GM19351 (cell line): ENCODE data around the gene CLDN15.
"Not testable (repeated sequence)": the region's sequence is repeated elsewhere in the genome, so short reads cannot be mapped to it uniquely, and the experiment has no call there.

ENCODE experiments used
- ATAC-seq: cut with Tn5 transposase; IDR thresholded peaks from one replicate; pipeline ENCODE4 v1.9.1; 2021; ENCODE audit warnings: mild to moderate bottlenecking, moderate library complexity; ENCODE audit not compliant: unreplicated experiment

The CLDN15 gene

DNA sequence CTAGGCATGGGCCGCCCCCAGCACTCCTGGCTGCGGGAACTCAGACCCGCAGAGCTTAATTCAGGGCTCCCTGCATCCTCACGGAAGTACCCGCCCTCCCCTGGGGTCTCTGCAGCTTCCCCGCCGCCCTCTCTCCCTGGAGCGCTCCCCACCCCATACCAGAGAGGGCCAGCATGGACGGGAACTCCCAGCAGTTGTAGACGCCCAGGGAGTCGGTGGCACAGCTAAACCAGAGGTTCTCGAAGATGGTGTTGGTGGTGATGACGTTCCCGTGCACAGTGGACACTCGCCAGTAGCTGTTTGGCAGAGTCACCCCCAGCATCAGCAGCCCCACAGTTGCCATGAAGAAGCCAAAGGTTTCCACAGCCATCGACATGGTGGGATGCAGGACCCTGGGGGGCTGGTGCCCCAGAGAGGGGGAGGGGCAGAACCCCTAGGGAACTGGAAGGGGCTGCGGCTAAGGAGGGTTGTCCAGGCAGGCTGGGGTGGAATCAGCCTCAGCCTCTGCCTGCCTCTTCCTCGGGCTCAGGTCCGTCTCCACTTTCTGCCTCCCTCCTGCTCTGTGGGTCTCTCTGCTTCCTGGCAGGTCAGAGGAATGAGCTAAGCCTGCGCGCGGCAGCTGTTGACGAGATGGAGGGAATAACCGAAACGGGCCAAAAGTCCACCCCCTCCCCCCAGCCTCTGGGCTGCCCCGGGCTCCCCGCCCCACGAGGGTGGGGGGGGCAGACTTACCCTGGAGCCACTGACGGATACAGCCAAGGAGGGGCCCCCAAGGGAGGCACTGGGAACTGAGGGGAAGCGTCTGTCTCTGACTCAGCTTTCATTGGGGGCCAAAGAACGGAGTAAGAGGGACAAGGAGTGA lies at the start of gene CLDN15:
CLDN15 (minus strand) TSS at position 597 of the 862 bp plus-strand sequence; CDS start at position 376, 221 bp downstream.
- ATAC-seq: no peak

DNA sequence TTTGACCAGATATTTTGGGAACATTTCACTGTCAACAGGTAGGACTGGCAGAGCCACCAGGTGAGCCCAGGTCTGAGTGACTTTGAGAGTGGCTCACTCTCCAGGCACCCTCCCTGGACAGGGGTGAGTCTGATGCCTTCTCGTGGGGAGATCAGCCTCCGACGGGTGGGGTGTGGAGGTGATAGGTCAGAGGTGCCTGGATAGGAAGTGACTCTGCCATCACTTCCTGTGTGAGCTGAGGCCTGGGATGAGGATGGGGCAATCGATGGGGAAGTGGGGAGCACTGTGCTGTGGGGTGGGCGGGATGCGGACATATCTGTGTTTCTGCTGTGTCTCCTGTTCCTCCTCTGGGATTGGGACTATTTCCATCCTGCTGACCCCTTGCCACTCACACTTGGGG lies 49.4 kb upstream of the CLDN15 start:
- no peak for ATAC-seq

- ATAC-seq: not testable (repeated sequence)
These were observed 48.3 kb upstream of the CLDN15 start for GRCh38 chr7:101285880-101286279.

GRCh38 chr7:101285171-101285570 lies 47.6 kb upstream of the CLDN15 start:
- ATAC-seq: no peak

GRCh38 chr7:101280912-101281311 lies 43.3 kb upstream of the CLDN15 start:
- ATAC-seq: not testable (repeated sequence)

GRCh38 chr7:101278461-101279292 lies 41.1 kb upstream of the CLDN15 start:
- ATAC-seq: no peak

GRCh38 chr7:101277155-101277554 lies 39.6 kb upstream of the CLDN15 start:
- ATAC-seq: no peak

DNA sequence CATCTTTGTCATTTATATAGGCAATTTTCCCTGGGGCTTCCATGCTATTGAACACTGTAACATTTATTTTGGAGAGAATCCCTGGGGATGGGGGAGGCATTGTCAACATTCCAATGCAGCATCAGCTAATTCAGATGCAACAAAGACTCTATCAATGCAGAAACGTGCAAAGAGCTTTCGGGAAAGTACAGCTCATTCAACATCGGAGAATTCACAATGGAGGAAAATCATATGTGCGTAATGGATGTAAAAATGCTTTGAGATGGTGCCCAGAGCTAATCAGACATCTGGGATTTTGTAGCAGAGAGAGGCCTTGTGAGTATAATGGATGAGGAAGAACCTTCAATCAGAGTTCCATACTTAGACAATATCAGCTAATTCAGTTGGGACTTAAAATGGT lies 35.6 kb upstream of the CLDN15 start:
- ATAC-seq: no peak

GRCh38 chr7:101271021-101271420 lies 33.4 kb upstream of the CLDN15 start:
- ATAC-seq: no peak

DNA sequence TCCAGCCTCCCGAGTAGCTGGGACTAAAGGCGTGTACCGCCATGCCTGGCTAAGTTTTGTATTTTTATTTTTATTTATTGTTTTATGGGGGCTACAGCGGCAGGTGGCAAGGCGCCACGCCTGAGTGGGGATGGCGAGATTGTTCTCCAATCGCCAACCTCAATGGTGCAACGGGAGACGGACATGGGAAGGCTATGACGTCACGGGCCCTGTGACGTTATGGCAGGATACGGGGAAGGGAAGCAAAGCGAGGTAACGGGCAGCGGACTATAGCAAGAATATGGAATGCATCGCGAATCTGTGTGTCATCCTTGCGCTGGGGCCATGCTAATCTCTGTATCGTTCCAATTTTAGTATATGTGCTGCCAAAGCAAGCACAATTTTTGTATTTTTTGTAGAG lies 32.1 kb upstream of the CLDN15 start:
- no peak for ATAC-seq

DNA sequence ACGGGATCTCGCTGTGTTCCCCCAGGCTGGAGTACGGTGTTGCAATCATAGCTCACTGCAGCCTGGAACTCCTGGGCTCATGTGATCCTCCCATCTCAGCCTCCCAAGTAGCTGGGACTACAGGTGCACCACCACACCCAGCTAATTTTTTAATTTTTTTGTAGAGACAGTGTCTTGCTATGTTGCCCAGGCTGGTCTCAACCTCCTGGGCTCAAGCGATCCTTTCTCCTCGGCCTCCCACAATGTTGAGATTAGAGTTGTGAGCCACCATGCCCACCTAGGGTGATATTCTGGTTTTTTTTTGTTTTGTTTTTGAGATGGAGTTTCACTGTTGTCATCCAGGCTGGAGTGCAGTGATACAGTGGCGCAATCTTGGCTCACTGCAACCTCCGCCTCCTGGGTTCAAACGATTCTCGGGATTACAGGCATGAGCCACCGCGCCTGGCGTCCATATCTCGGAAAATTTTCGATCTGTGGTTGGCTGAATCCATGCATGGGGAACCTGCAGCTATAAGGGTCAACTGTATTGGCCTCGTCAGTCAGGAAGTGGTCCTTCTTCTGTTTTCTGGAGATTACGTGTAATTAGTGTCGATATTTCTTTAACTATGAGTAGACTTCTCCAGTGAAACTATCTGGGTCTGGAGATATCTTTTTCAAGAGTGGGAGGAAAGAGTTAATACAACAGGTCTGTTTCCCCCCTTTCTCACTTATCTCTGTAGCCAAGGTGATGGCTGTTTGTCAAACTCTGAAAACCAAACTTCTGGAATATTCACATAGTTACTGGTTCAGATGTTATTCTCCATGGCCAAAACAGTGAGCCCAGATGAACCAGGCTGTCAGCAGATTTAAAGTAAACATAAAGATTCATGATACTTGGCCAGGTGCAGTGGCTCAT lies 28.3 kb upstream of the CLDN15 start:
- ATAC-seq: no peak

GRCh38 chr7:101264102-101264706 lies 26.6 kb upstream of the CLDN15 start:
- not testable (repeated sequence) for ATAC-seq

DNA sequence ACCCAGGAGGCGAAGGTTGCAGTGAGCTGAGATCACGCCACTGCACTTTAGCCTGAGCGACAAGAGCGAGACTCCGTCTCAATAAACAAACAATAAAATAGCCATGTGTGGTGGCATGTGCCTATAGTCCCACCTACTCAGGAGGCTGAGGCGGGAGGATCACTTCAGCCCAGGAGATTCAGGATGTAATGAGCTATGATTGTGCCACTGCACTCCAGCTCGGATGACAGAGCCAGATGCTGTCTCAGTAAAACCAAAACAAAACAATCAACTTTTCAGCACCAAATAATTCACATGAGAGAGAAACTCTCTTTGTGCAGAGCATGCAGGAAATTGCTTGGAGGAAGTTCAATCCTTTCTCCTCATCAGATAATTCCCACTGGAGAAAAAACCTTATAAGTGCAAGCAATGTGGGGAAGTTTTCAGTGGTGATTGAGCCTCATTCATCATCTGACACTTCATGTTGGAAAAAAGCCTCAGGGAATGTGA lies 20.7 kb upstream of the CLDN15 start:
- ATAC-seq: no peak

- ATAC-seq: no peak
These were observed 18.2 kb upstream of the CLDN15 start for GRCh38 chr7:101255796-101256195.

DNA sequence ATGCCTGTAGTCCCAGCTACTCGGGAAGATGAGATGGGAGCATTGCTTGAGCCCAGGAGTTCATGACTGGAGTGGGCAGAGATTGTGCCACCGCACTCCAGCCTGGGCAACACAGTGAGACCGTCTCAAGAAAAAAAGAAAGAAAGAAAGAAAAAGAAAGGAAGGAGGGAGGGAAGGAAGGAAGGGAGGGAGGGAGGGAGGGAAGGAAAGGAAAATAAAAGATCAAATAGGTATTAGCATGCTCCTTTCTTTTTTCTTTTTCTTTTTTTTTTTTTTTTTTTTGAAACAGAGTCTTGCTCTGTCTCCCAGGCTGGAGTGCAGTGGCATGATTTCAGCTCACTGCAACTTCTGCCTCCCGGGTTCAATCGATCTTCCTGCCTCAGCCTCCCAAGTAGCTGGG lies 15.6 kb upstream of the CLDN15 start:
- not testable (repeated sequence) for ATAC-seq

GRCh38 chr7:101251871-101252659 lies 14.5 kb upstream of the CLDN15 start:
- peak; percentile 93 for ATAC-seq

GRCh38 chr7:101250324-101250723 lies 12.7 kb upstream of the CLDN15 start:
- peak; percentile 42 for ATAC-seq

DNA sequence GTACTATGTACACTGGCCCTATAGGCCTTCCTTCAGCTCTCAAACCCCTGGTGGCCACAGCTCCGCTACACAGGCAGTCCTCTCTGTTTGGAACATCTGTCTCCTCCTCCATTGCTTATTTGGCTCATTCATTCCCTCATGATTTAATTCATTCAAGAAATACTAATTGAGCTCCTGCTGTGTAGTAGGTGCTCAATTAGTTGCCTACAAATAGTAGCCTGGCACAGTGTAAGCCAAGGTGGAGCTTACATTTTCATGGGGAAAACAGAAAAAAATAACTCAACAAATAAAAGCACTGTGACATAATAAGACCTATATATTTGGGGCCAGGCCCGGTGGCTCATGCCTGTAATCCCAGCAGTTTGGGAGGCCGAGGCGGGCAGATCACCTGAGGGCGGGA lies 10.7 kb upstream of the CLDN15 start:
- no peak for ATAC-seq

GRCh38 chr7:101245147-101245668 lies 7.6 kb upstream of the CLDN15 start:
- no peak for ATAC-seq
